Peyer's patch (tissue), 4 donors: ENCODE data around the gene TGFB1. TPM values are rescaled to one million over a fixed set of nuclear protein-coding genes. Genes with fewer than 3 reads are reported as not detected.
"Not testable (repeated sequence)": the region's sequence is repeated elsewhere in the genome, so short reads cannot be mapped to it uniquely, and the experiment has no call there.

Experiments
- DNase-seq, 3 donors: peaks; one replicate each; pipeline ENCODE4 v3.0.0-alpha.2; 2017 to 2019
- H3K27ac ChIP-seq, 4 donors: fragments of 200-600 bp; sonication (generic); one replicate each; pipeline ENCODE4 v1.5.1; 2016 to 2019
- H3K27me3 ChIP-seq, 2 donors: fragments of 200-600 bp; sonication (generic); one replicate each; pipeline ENCODE4 v1.5.1; 2019
- H3K36me3 ChIP-seq, 3 donors: fragments of 200-600 bp; sonication (generic); one replicate each; pipeline ENCODE4 v1.5.1; 2016 to 2019
- H3K4me1 ChIP-seq, 4 donors: fragments of 200-600 bp; sonication (generic); one replicate each; pipeline ENCODE4 v1.5.1; 2016 to 2019
- H3K4me3 ChIP-seq, 4 donors: fragments of 200-600 bp; sonication (generic); 1 replicate in 3 of 4; 2 replicates in 1 of 4; pipeline ENCODE4 v1.5.1; 2016 to 2019; ENCODE audit warnings: mild to moderate bottlenecking in 1 of 4
- H3K9me3 ChIP-seq, 4 donors: fragments of 200-600 bp; sonication (generic); one replicate each; pipeline ENCODE4 v1.5.1; 2016 to 2019; ENCODE audit warnings: mild to moderate bottlenecking in 1 of 4
- POLR2A ChIP-seq, 2 donors: fragments of 450-650 bp; IDR thresholded peaks; one replicate each; pipeline ENCODE4 v1.5.1; 2017; ENCODE audit warnings: antibody characterized with exemption in 2 of 2, mild to moderate bottlenecking in 2 of 2, moderate library complexity in 2 of 2
- small RNA-seq, 2 donors: library from RNA; depleted of rRNA; stranded (forward); fragments of <200 nt; gene quantifications; one replicate each; pipeline ENCODE3, GENCODE V24; 2016
- total RNA-seq, 4 donors: library from RNA; depleted of rRNA; stranded (reverse); fragments of >200 nt; gene quantifications; one replicate each; pipeline ENCODE4 v1.1.0, GENCODE V29; 2016
- TF ChIP-seq, protein P1 (sequence below), 6 experiments: fragments of 450-650 bp in 4 of 6; fragments of 200-600 bp in 2 of 6; sonication (generic) in 1 of 6; IDR thresholded peaks; one replicate each; pipeline ENCODE4 v1.5.1; 2017 to 2019; ENCODE audit warnings: antibody characterized with exemption in 6 of 6, mild to moderate bottlenecking in 3 of 6, moderate library complexity in 1 of 6

Gene TGFB1
- total RNA-seq, 4 donors from 2014 or later, result 6.8 to 80.9 (median 22.9) TPM

DNA sequence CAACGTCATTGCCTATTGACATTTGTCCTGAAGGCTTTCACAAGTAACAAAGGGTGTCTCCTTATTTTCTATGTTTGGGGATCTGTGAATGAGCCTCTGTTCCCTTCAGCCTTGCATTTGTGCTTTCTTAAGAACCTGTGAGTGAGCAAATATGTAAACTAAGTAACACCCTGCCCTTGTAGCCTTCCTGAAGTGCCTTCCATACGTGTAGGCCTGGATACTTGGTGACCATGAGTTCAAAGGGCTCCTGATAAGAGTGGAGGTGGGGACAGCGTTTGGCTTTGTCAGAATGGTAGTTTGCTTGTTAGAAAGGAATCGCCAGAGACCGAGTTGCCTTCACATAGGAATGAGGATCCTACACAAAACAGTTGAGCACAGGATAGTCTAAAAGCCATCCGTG, 58.2 kb downstream of the TGFB1 start:
- peak overlapping the region; percentile 24 to 93 (median 87) for H3K27ac ChIP-seq
- TF ChIP-seq, protein P1, sequence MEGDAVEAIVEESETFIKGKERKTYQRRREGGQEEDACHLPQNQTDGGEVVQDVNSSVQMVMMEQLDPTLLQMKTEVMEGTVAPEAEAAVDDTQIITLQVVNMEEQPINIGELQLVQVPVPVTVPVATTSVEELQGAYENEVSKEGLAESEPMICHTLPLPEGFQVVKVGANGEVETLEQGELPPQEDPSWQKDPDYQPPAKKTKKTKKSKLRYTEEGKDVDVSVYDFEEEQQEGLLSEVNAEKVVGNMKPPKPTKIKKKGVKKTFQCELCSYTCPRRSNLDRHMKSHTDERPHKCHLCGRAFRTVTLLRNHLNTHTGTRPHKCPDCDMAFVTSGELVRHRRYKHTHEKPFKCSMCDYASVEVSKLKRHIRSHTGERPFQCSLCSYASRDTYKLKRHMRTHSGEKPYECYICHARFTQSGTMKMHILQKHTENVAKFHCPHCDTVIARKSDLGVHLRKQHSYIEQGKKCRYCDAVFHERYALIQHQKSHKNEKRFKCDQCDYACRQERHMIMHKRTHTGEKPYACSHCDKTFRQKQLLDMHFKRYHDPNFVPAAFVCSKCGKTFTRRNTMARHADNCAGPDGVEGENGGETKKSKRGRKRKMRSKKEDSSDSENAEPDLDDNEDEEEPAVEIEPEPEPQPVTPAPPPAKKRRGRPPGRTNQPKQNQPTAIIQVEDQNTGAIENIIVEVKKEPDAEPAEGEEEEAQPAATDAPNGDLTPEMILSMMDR (IDR thresholded peaks at IDR 0.05), result no peak
- no peak for TF ChIP-seq POLR2A (IDR thresholded peaks at IDR 0.05)
- peaks cover 0 to 47% (median 29%) of the 10 kb centered on the region in 4 donors for H3K4me1 ChIP-seq
- H3K36me3 ChIP-seq, result peaks cover 0 to 84% (median 0%) of the 10 kb centered on the region in 3 donors
- no peak overlapping the region for H3K4me3 ChIP-seq
- H3K9me3 ChIP-seq, result no peaks in the 10 kb centered on the region
- H3K27me3 ChIP-seq, result no peaks in the 10 kb centered on the region
- DNase-seq, result peak in 1 of 3 donors; percentile 6

DNA sequence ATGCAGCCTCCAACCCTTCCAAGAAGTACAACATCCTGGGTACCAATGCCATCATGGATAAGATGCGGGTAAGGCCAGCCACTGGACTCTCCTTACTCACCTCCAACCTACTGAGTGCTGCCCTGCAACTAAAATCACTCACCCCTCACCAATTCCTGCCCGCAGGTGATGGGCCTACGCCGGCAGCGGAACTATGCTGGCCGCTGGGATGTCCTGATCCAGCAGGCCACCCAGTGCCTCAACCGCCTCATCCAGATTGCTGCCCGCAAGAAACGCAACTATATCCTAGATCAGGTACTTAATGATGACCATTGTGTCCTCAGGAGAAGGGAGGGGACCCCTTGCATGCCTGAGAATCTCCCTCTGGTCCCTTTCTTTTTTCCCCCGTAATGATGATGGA, 59.3 kb downstream of the TGFB1 start:
- H3K27ac ChIP-seq, result no peak overlapping the region
- DNase-seq, result peak in 1 of 3 donors; percentile 19
- H3K4me3 ChIP-seq, result no peak overlapping the region
- peaks cover 0 to 36% (median 23%) of the 10 kb centered on the region in 4 donors for H3K4me1 ChIP-seq
- H3K27me3 ChIP-seq, result no peaks in the 10 kb centered on the region
- no peaks in the 10 kb centered on the region for H3K9me3 ChIP-seq
- H3K36me3 ChIP-seq, result peaks cover 0 to 83% (median 0%) of the 10 kb centered on the region in 3 donors
- no peak for TF ChIP-seq POLR2A (IDR thresholded peaks at IDR 0.05)
- TF ChIP-seq, protein P1 (IDR thresholded peaks at IDR 0.05), result no peak

DNA sequence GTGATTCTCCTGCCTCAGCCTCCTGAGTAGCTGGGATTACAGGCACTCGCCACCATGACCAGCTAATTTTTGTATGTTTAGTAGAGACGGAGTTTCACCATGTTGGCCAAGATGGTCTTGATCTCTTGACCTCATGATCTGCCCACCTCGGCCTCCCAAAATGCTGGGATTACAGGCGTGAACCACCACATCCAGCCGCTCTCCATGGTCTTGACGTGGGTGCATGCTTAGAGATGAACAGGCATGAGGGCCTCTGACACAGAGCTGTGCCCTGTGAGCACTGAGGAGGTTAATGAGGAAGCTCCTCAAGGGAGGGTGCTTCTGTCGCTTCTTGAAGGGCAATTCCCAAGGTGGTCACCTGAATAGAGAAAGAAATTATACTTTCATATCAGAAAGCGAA, 63.9 kb downstream of the TGFB1 start:
- H3K27me3 ChIP-seq, H3K4me3 ChIP-seq, H3K27ac ChIP-seq, H3K4me1 ChIP-seq, H3K9me3 ChIP-seq: not testable (repeated sequence)
- H3K36me3 ChIP-seq, result peaks cover 0 to 93% (median 0%) of the 10 kb centered on the region in 3 donors
- DNase-seq, result peak in 1 of 3 donors; percentile 11

- Histone ChIP-seq H3K4me1 (no peaks in the 10 kb centered on the region), H3K27ac (no peak overlapping the region), H3K27me3 (no peaks in the 10 kb centered on the region), H3K9me3 (no peaks in the 10 kb centered on the region), H3K36me3 (peaks cover 0 to 93% (median 0%) of the 10 kb centered on the region in 3 donors), H3K4me3 (no peak overlapping the region)
- TF ChIP-seq, protein P1 (IDR thresholded peaks at IDR 0.05), result no peak
- TF ChIP-seq POLR2A (IDR thresholded peaks at IDR 0.05), result no peak
- no peak for DNase-seq
These were observed 64.8 kb downstream of the TGFB1 start for GRCh38 chr19:41288673-41289530.

Small RNA genes lying within 50 kb of the gene (small RNA-seq; reads per million reads assigned to genes)
- gene RN7SL34P, result 0.23 to 0.32 reads per million in 2 donors

Other genes starting within 250 kb of the TGFB1 start
- gene CYP2F1, start 239.5 kb downstream of the TGFB1 start, total RNA-seq, result not detected
- gene CYP2S1, start 160.7 kb downstream of the TGFB1 start, total RNA-seq, result 100 to 1,000 TPM in 1 of 4 donors, 10 to 100 TPM in 2, 1 to 10 TPM in 1; 4.1 to 147 (median 67.1) TPM
- gene AXL, start 134.7 kb downstream of the TGFB1 start, total RNA-seq, result 10 to 100 TPM in 3 of 4 donors, 1 to 10 TPM in 1; 7.2 to 46.2 (median 24.2) TPM
- gene HNRNPUL1, start 89.5 kb downstream of the TGFB1 start, total RNA-seq, result 100 to 1,000 TPM; 123 to 244 (median 167) TPM
- gene CCDC97, start 43.8 kb downstream of the TGFB1 start, total RNA-seq, result 10 to 100 TPM; 17.9 to 33.0 (median 29.6) TPM
- 1 to 10 TPM in 3 of 4 donors, not detected in 1; 3.6 to 6.8 (median 3.8) TPM for gene B9D2, start 10.2 kb upstream of the TGFB1 start, total RNA-seq
- gene TMEM91, start 22.6 kb upstream of the TGFB1 start, total RNA-seq, result 10 to 100 TPM in 2 of 4 donors, 1 to 10 TPM in 2; 8.3 to 19.6 (median 11.0) TPM
- gene EXOSC5, start 43.4 kb upstream of the TGFB1 start, total RNA-seq, result 10 to 100 TPM in 2 of 4 donors, 1 to 10 TPM in 2; 5.4 to 12.4 (median 10.0) TPM
- 10 to 100 TPM; 23.9 to 41.7 (median 30.7) TPM for gene BCKDHA, start 43.9 kb upstream of the TGFB1 start, total RNA-seq
- 10 to 100 TPM; 15.7 to 98.4 (median 62.8) TPM for gene B3GNT8, start 73.5 kb upstream of the TGFB1 start, total RNA-seq
- 10 to 100 TPM; 41.3 to 62.0 (median 48.3) TPM for gene DMAC2, start 86.0 kb upstream of the TGFB1 start, total RNA-seq
- 10 to 100 TPM; 17.3 to 49.0 (median 22.3) TPM for gene ERICH4, start 89.2 kb upstream of the TGFB1 start, total RNA-seq
- 1 to 10 TPM in 3 of 4 donors, not detected in 1; 1.7 to 9.9 (median 2.5) TPM for gene CEACAM21, start 222.2 kb upstream of the TGFB1 start, total RNA-seq